K562 (cell line): ENCODE data around the gene ACAT2. TPM values are rescaled to one million over a fixed set of nuclear protein-coding genes. Genes with fewer than 3 reads are reported as not detected.

Source experiments
- CBFA2T3 ChIP-seq: fragments of 450-650 bp; IDR thresholded peaks from 2 replicates; pipeline ENCODE4 v1.6.1; 2017
- CCNT2 ChIP-seq: IDR thresholded peaks from 2 replicates; pipeline ENCODE4 v1.6.1; 2011; ENCODE audit warnings: borderline replicate concordance, low read depth, mild to moderate bottlenecking, moderate library complexity, mixed read lengths, low read length; ENCODE audit not compliant: insufficient read length; ENCODE audit errors: extremely low read depth
- E2F5 ChIP-seq: sonication (generic); formaldehyde crosslinking; IDR thresholded peaks from 2 replicates; pipeline ENCODE4 v1.8.0; 2022; ENCODE audit warnings: mild to moderate bottlenecking, missing genetic modification reagents
- ESRRA ChIP-seq: fragments of 450-650 bp; IDR thresholded peaks from 2 replicates; pipeline ENCODE4 v1.6.1; 2014; ENCODE audit warnings: low read depth, mild to moderate bottlenecking, moderate library complexity, borderline replicate concordance
- GABPA ChIP-seq: fragments of 200-800 bp; sonication (Bioruptor generic); conservative IDR thresholded peaks from 2 replicates; pipeline ENCODE4 v1.6.1; 2016; ENCODE audit warnings: low read depth, missing genetic modification characterization, missing compliant biosample characterization
- HNRNPH1 ChIP-seq: fragments of 200-400 bp; formaldehyde crosslinking; optimal IDR thresholded peaks from 2 replicates; pipeline ENCODE3; 2017; ENCODE audit warnings: low read depth, mild to moderate bottlenecking, low read length, moderate library complexity
- HSF4 ChIP-seq: fragments of 250-450 bp; sonication (Bioruptor Pico); IDR thresholded peaks from 2 replicates; pipeline ENCODE4 v2.1.2; 2022; ENCODE audit warnings: mild to moderate bottlenecking, moderate library complexity, borderline replicate concordance
- JUN ChIP-seq, 2 experiments: sonication (generic) in 1 of 2; formaldehyde crosslinking in 1 of 2; IDR thresholded peaks; 2 replicates each; pipeline versions ENCODE4 v1.6.1 to v1.8.0; 2012 to 2022; ENCODE audit warnings: borderline replicate concordance in 2 of 2, mild to moderate bottlenecking in 2 of 2, improper control_type of control experiment in 1 of 2, low read depth in 1 of 2, low read length in 1 of 2, missing genetic modification reagents in 1 of 2
- MEIS2 ChIP-seq: fragments of 450-650 bp; IDR thresholded peaks from 2 replicates; pipeline ENCODE4 v1.6.1; 2014; ENCODE audit warnings: mild to moderate bottlenecking; ENCODE audit not compliant: partially characterized antibody
- MLLT1 ChIP-seq, 2 experiments: fragments of 450-650 bp; IDR thresholded peaks; 2 replicates each; pipeline ENCODE4 v1.6.1; 2016
- NELFE ChIP-seq: IDR thresholded peaks from 2 replicates; pipeline ENCODE4 v1.6.1; 2011; ENCODE audit warnings: mild to moderate bottlenecking; ENCODE audit not compliant: insufficient read depth, insufficient read length
- PCBP2 ChIP-seq: fragments of 200-400 bp; formaldehyde crosslinking; IDR thresholded peaks from 2 replicates; pipeline ENCODE4 v1.6.1; 2018; ENCODE audit warnings: low read length, low read depth, mild to moderate bottlenecking, moderate library complexity; ENCODE audit not compliant: poor library complexity, severe bottlenecking
- PPARD ChIP-seq: fragments of 250-450 bp; sonication (Bioruptor Pico); IDR thresholded peaks from 2 replicates; pipeline ENCODE4 v1.8.0; 2022; ENCODE audit warnings: inconsistent platforms, mild to moderate bottlenecking, moderate library complexity
- PYGO2 ChIP-seq: fragments of 450-650 bp; IDR thresholded peaks from 2 replicates; pipeline ENCODE4 v1.6.1; 2016; ENCODE audit warnings: mild to moderate bottlenecking, missing genetic modification characterization, moderate library complexity, missing compliant biosample characterization
- SIN3A ChIP-seq, 2 experiments: fragments of 150-350 bp in 1 of 2; IDR thresholded peaks; 2 replicates each; pipeline ENCODE4 v1.6.1; 2011 to 2016; ENCODE audit warnings: borderline replicate concordance in 2 of 2, low read depth in 2 of 2, low read length in 2 of 2, mild to moderate bottlenecking in 2 of 2, moderate library complexity in 2 of 2; ENCODE audit not compliant: control insufficient read depth in 1 of 2
- SOX6 ChIP-seq: fragments of 450-650 bp; IDR thresholded peaks from 2 replicates; pipeline ENCODE4 v1.6.1; 2014; ENCODE audit warnings: mild to moderate bottlenecking
- SP1 ChIP-seq: sonication (generic); formaldehyde crosslinking; IDR thresholded peaks from 2 replicates; pipeline ENCODE4 v1.8.1; 2022; ENCODE audit warnings: mild to moderate bottlenecking, missing genetic modification reagents
- TAL1 ChIP-seq: fragments of 450-650 bp; IDR thresholded peaks from 2 replicates; pipeline ENCODE4 v1.6.1; 2016; ENCODE audit warnings: mild to moderate bottlenecking
- TBP ChIP-seq: optimal IDR thresholded peaks from 2 replicates; pipeline ENCODE3; 2011; ENCODE audit warnings: low read depth, low read length, improper control_type of control experiment
- TCF7 ChIP-seq: sonication (generic); IDR thresholded peaks from 2 replicates; pipeline ENCODE4 v1.6.1; 2016; ENCODE audit warnings: antibody characterized with exemption, borderline replicate concordance
- TEAD4 ChIP-seq, 2 experiments: sonication (generic) in 1 of 2; formaldehyde crosslinking in 1 of 2; IDR thresholded peaks; 2 replicates each; pipeline versions ENCODE4 v1.6.1 to v1.8.0; 2012 to 2022; ENCODE audit warnings: borderline replicate concordance in 1 of 2, inconsistent platforms in 1 of 2, low read length in 1 of 2, mild to moderate bottlenecking in 1 of 2, missing genetic modification reagents in 1 of 2
- U2AF1 ChIP-seq: fragments of 200-400 bp; formaldehyde crosslinking; optimal IDR thresholded peaks from 2 replicates; pipeline ENCODE3; 2017; ENCODE audit warnings: mild to moderate bottlenecking, low read depth, low read length, moderate library complexity
- U2AF2 ChIP-seq: fragments of 200-400 bp; formaldehyde crosslinking; optimal IDR thresholded peaks from 2 replicates; pipeline ENCODE3; 2017; ENCODE audit warnings: low read depth, mild to moderate bottlenecking, low read length
- WHSC1 ChIP-seq: IDR thresholded peaks from one replicate; pipeline ENCODE4 v1.6.1; 2012; ENCODE audit warnings: low read length, control low read depth, inconsistent platforms
- ZC3H8 ChIP-seq: fragments of 450-650 bp; IDR thresholded peaks from 2 replicates; pipeline ENCODE4 v1.6.1; 2017
- ZEB2 ChIP-seq: fragments of 450-650 bp; IDR thresholded peaks from 2 replicates; pipeline ENCODE4 v1.6.1; 2016
- ZFX ChIP-seq: sonication (generic); formaldehyde crosslinking; IDR thresholded peaks from 2 replicates; pipeline ENCODE4 v1.8.0; 2022; ENCODE audit warnings: mild to moderate bottlenecking, missing genetic modification reagents, moderate library complexity
- ZKSCAN3 ChIP-seq: fragments of 250-450 bp; sonication (Bioruptor Pico); IDR thresholded peaks from 2 replicates; pipeline ENCODE4 v1.4.0; 2020
- ZNF589 ChIP-seq: fragments of 200-800 bp; sonication (Bioruptor generic); IDR thresholded peaks from 2 replicates; pipeline ENCODE4 v1.6.1; 2016; ENCODE audit warnings: low read depth, missing genetic modification characterization, missing compliant biosample characterization
- ZNF766 ChIP-seq: fragments of 200-800 bp; sonication (Bioruptor generic); conservative IDR thresholded peaks from 2 replicates; pipeline ENCODE4 v1.6.1; 2016; ENCODE audit warnings: missing genetic modification characterization, missing compliant biosample characterization
- polyA plus RNA-seq, 8 experiments: library from polyadenylated mRNA; depleted of rRNA in 4 of 8; stranded (reverse) in 5 of 8; unstranded in 3 of 8; fragments of >200 nt; fragmentation: Nextera tagmentation in 2 of 8; fragmentation: Illumina TruSeq in 1 of 8; extraction: Ambion mirVana in 2 of 8; extraction: Trizol in 1 of 8; gene quantifications; 2 replicates each; pipeline versions ENCODE4 v1.2.1 to v1.2.3, GENCODE V29; 2011 to 2014; ENCODE audit warnings: inconsistent platforms in 1 of 8, missing spikeins in 1 of 8
- total RNA-seq, 7 experiments: library from RNA; depleted of rRNA in 6 of 7; stranded (reverse); fragments of >200 nt in 6 of 7; fragmentation: Illumina TruSeq in 2 of 7; extraction: Trizol in 2 of 7; gene quantifications; 2 replicates each; pipeline versions ENCODE4 v1.2.1 to v1.2.3, GENCODE V29; 2011 to 2021; ENCODE audit warnings: low replicate concordance in 1 of 7

Gene ACAT2
- total and polyA plus RNA-seq, 9 of the 15 experiments (the other 6 are each of a cell fraction or from before 2014, with no cell fraction given): 63.0 to 309 (median 144) TPM

- TF ChIP-seq GABPA (tag) (no peak), PPARD (CRISPR knock-in tag) (no peak), SP1 (CRISPR knock-in tag) (peak; percentile 28; the same call in 1 of the 2 replicates), SIN3A (IDR thresholded peaks at IDR 0.05; ENCODE audit: borderline replicate concordance in 2 of 2, control insufficient read depth in 1 of 2, low read depth in 2 of 2, low read length in 2 of 2) (no peak), MLLT1 (IDR thresholded peaks at IDR 0.05) (no peak), PYGO2 (tag) (no peak), SOX6 (peak; percentile 70; the same call in 1 of the 2 replicates), TCF7 (no peak), ZEB2 (0 out of 2 replicates have a peak, but pooled peaks have one; percentile 31), ZC3H8 (no peak), TEAD4 (IDR thresholded peaks at IDR 0.05; ENCODE audit: low read length) (peak; percentile 76), TEAD4 (CRISPR knock-in tag; IDR thresholded peaks at IDR 0.05; ENCODE audit: borderline replicate concordance) (no peak), NELFE (no peak), ZFX (CRISPR knock-in tag) (0 out of 2 replicates have a peak, but pooled peaks have one; percentile 21), JUN (IDR thresholded peaks at IDR 0.05; ENCODE audit: borderline replicate concordance, low read depth, low read length) (no peak), JUN (CRISPR knock-in tag; IDR thresholded peaks at IDR 0.05; ENCODE audit: borderline replicate concordance) (no peak), MEIS2 (peak; percentile 82), WHSC1 (no peak), ZKSCAN3 (CRISPR knock-in tag) (no peak), ZNF766 (CRISPR knock-in tag) (no peak), PCBP2 (no peak), U2AF1 (no peak), TAL1 (peak; percentile 54), CCNT2 (no peak), HNRNPH1 (no peak), ZNF589 (CRISPR knock-in tag) (no peak), HSF4 (CRISPR knock-in tag) (no peak), TBP (no peak), CBFA2T3 (peak; percentile 67), ESRRA (peak; percentile 33; the same call in 1 of the 2 replicates), U2AF2 (no peak), E2F5 (CRISPR knock-in tag) (no peak)
These were observed 43.2 kb upstream of the ACAT2 start (continued) for GRCh38 chr6:159718634-159719033.
